ENCODE measurements around the gene CEP192.
"Not testable (repeated sequence)": the region's sequence is repeated elsewhere in the genome, so short reads cannot be mapped to it uniquely, and the experiment has no call there.

CEP192 gene
- total RNA-seq, result 52.2 to 130 (median 116) reads per million in 3 experiments

- DNase-seq, result peak; percentile 98
These were observed at the start of gene CEP192 for GRCh38 chr18:12990967-12991820. Gene CEP192, plus strand, starts transcription at chr18:12991362. Its CDS starts 8,063 bp downstream, at chr18:12999425.

- DNase-seq, result no peak
These were observed 47.9 kb upstream of the CEP192 start for GRCh38 chr18:12943215-12943614.

- no peak for DNase-seq
These were observed 46.5 kb upstream of the CEP192 start for GRCh38 chr18:12944709-12945108.

GRCh38 chr18:12946549-12947284 lies 44.4 kb upstream of the CEP192 start:
- DNase-seq, result no peak

GRCh38 chr18:12947285-12948049 lies 43.7 kb upstream of the CEP192 start, which contains the start of gene SEH1L:
Gene SEH1L, plus strand, starts transcription at chr18:12948011. Its CDS starts 111 bp downstream, at chr18:12948122.
- DNase-seq, result peak; percentile 97

- DNase-seq, result peak; percentile 98
These were observed 42.9 kb upstream of the CEP192 start for GRCh38 chr18:12948050-12948804.

GRCh38 chr18:12958478-12958877 lies 32.7 kb upstream of the CEP192 start:
- no peak for DNase-seq

GRCh38 chr18:12960395-12960794 lies 30.8 kb upstream of the CEP192 start:
- DNase-seq, result no peak

GRCh38 chr18:12960853-12961397 lies 30.2 kb upstream of the CEP192 start:
- no peak for DNase-seq

GRCh38 chr18:12963069-12963468 lies 28.1 kb upstream of the CEP192 start:
- no peak for DNase-seq

GRCh38 chr18:12968115-12968514 lies 23.0 kb upstream of the CEP192 start:
- no peak for DNase-seq

- DNase-seq, result no peak
These were observed 22.5 kb upstream of the CEP192 start for GRCh38 chr18:12968619-12969018.

GRCh38 chr18:12973562-12974213 lies 17.5 kb upstream of the CEP192 start:
- no peak for DNase-seq

GRCh38 chr18:12975488-12975887 lies 15.7 kb upstream of the CEP192 start:
- DNase-seq, result no peak

GRCh38 chr18:12976305-12976704 lies 14.9 kb upstream of the CEP192 start:
- DNase-seq, result no peak

- not testable (repeated sequence) for DNase-seq
These were observed 11.1 kb upstream of the CEP192 start for GRCh38 chr18:12980065-12980464.

GRCh38 chr18:12989397-12990122 lies 1.6 kb upstream of the CEP192 start:
- DNase-seq, result no peak

GRCh38 chr18:12990123-12990475 lies 1.1 kb upstream of the CEP192 start:
- DNase-seq, result no peak

GRCh38 chr18:12990641-12990966 lies 558 bp upstream of the CEP192 start:
- DNase-seq, result no peak

- DNase-seq, result no peak
These were observed 638 bp downstream of the CEP192 start for GRCh38 chr18:12991821-12992179.

GRCh38 chr18:12993439-12993838 lies 2.3 kb downstream of the CEP192 start:
- DNase-seq, result no peak
